Fibroblast of lung (primary cell): ENCODE results near the gene FOXL2NB.

Source experiments
- CTCF ChIP-seq, 2 donors: IDR thresholded peaks in 1 of 2; conservative IDR thresholded peaks in 1 of 2; 1 replicate in 1 of 2; 2 replicates in 1 of 2; pipeline ENCODE4 v1.5.1; 2011 to 2012; ENCODE audit warnings: low read length in 2 of 2, control low read depth in 1 of 2, inconsistent platforms in 1 of 2, low read depth in 1 of 2, mild to moderate bottlenecking in 1 of 2
- EZH2 ChIP-seq: IDR thresholded peaks from 2 replicates; pipeline ENCODE4 v1.5.1; 2012; ENCODE audit warnings: low read length, control low read depth, mild to moderate bottlenecking; ENCODE audit errors: missing control alignments

- TF ChIP-seq CTCF (conservative IDR thresholded peaks at IDR 0.05 in 1 of 2, IDR thresholded peaks at IDR 0.05 in 1 of 2; ENCODE audit: low read depth in 1 of 2, low read length in 2 of 2) (no peak), EZH2 (peak; percentile 83)
Observed at GRCh38 chr3:138949445-138950005, 2.5 kb downstream of the FOXL2NB start.
